Dermis blood vessel endothelial cell (primary cell): ENCODE results near the gene KLHL1. TPM values are rescaled to one million over a fixed set of nuclear protein-coding genes. Genes with fewer than 3 reads are reported as not detected.

ENCODE experiments used
- DNase-seq: peaks from one replicate; pipeline ENCODE4 v3.0.0; 2010
- total RNA-seq: library from RNA; depleted of rRNA; stranded (reverse); fragments of >200 nt; gene quantifications from 2 replicates; pipeline ENCODE4 v1.2.3, GENCODE V29; 2014

Gene KLHL1
- total RNA-seq, 1 donor from 2014 or later, result not detected

GRCh38 chr13:69857183-69857821 is 250.9 kb downstream of the KLHL1 start:
- DNase-seq, result peak; percentile 48

- no peak for DNase-seq
Measured at GRCh38 chr13:69856331-69856730, 251.9 kb downstream of the KLHL1 start.

- DNase-seq, result no peak
Measured at GRCh38 chr13:69828527-69828926, 279.7 kb downstream of the KLHL1 start.

- DNase-seq, result no peak
Measured at GRCh38 chr13:69820180-69820579, 288.1 kb downstream of the KLHL1 start.

- no peak for DNase-seq
Measured at GRCh38 chr13:69817333-69817869, 290.9 kb downstream of the KLHL1 start.

GRCh38 chr13:69809152-69809551 is 299.1 kb downstream of the KLHL1 start:
- DNase-seq, result no peak

- no peak for DNase-seq
Measured at GRCh38 chr13:69796256-69796655, 312.0 kb downstream of the KLHL1 start.

GRCh38 chr13:69793783-69794453 is 314.3 kb downstream of the KLHL1 start:
- DNase-seq, result no peak

GRCh38 chr13:69776937-69777336 is 331.3 kb downstream of the KLHL1 start:
- DNase-seq, result no peak

GRCh38 chr13:69769608-69770007 is 338.6 kb downstream of the KLHL1 start:
- DNase-seq, result no peak

GRCh38 chr13:69761581-69761980 is 346.7 kb downstream of the KLHL1 start:
- no peak for DNase-seq

GRCh38 chr13:69755101-69755500 is 353.2 kb downstream of the KLHL1 start:
- DNase-seq, result no peak

GRCh38 chr13:69751259-69751658 is 357.0 kb downstream of the KLHL1 start:
- DNase-seq, result no peak

GRCh38 chr13:69737129-69737935 is 370.9 kb downstream of the KLHL1 start:
- no peak for DNase-seq

GRCh38 chr13:69721631-69722030 is 386.6 kb downstream of the KLHL1 start:
- DNase-seq, result no peak

GRCh38 chr13:69720278-69720983 is 387.8 kb downstream of the KLHL1 start:
- DNase-seq, result no peak

- DNase-seq, result no peak
Measured at GRCh38 chr13:69706807-69707206, 401.4 kb downstream of the KLHL1 start.

- no peak for DNase-seq
Measured at GRCh38 chr13:69704311-69704710, 403.9 kb downstream of the KLHL1 start.

- no peak for DNase-seq
Measured at GRCh38 chr13:69690999-69691398, 417.3 kb downstream of the KLHL1 start.

GRCh38 chr13:69683921-69684686 is 424.1 kb downstream of the KLHL1 start:
- DNase-seq, result no peak

- no peak for DNase-seq
Measured at GRCh38 chr13:69681722-69682121, 426.5 kb downstream of the KLHL1 start.

- no peak for DNase-seq
Measured at GRCh38 chr13:69677343-69677742, 430.9 kb downstream of the KLHL1 start.
